ENCODE measurements around the gene GRIP1.

Gene GRIP1

DNA sequence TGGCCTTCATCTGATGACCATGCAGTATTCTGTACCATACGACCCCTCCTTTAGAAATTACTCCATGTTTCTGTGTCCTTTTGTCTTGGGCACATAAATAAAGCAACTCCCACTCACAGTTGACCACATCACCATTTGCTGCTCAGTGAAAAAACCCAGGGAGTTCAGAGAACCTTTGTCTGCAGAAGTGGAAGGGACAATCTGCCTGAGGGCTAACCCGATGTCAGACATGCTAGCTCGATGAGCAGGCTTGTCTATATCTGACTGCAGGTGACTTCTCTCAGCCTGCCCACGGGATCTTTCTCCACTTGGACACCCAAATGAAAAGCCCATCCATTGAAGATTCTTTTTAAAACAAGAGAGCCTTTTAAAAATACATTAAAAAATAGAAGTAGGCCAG is 45.7 kb upstream of the GRIP1 start:
- Histone ChIP-seq H3K27me3 (ENCODE audit: insufficient read depth, poor library complexity, severe bottlenecking) (no peaks in the 10 kb centered on the region), H3K27ac (replicated peaks) (no peak overlapping the region), H3K4me3 (replicated peaks; ENCODE audit: insufficient read depth, low read length) (no peak overlapping the region)
- no peak for DNase-seq (ENCODE audit: low read depth in 1 of 2, low spot score in 1 of 2)
- TF ChIP-seq, protein P1, sequence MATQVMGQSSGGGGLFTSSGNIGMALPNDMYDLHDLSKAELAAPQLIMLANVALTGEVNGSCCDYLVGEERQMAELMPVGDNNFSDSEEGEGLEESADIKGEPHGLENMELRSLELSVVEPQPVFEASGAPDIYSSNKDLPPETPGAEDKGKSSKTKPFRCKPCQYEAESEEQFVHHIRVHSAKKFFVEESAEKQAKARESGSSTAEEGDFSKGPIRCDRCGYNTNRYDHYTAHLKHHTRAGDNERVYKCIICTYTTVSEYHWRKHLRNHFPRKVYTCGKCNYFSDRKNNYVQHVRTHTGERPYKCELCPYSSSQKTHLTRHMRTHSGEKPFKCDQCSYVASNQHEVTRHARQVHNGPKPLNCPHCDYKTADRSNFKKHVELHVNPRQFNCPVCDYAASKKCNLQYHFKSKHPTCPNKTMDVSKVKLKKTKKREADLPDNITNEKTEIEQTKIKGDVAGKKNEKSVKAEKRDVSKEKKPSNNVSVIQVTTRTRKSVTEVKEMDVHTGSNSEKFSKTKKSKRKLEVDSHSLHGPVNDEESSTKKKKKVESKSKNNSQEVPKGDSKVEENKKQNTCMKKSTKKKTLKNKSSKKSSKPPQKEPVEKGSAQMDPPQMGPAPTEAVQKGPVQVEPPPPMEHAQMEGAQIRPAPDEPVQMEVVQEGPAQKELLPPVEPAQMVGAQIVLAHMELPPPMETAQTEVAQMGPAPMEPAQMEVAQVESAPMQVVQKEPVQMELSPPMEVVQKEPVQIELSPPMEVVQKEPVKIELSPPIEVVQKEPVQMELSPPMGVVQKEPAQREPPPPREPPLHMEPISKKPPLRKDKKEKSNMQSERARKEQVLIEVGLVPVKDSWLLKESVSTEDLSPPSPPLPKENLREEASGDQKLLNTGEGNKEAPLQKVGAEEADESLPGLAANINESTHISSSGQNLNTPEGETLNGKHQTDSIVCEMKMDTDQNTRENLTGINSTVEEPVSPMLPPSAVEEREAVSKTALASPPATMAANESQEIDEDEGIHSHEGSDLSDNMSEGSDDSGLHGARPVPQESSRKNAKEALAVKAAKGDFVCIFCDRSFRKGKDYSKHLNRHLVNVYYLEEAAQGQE (IDR thresholded peaks at IDR 0.05; ENCODE audit: insufficient replicate concordance, low read depth), result no peak
- TF ChIP-seq POLR2AphosphoS5 (IDR thresholded peaks at IDR 0.05; ENCODE audit: low read depth) (no peak), GABPA (IDR thresholded peaks at IDR 0.05; ENCODE audit: low read depth) (no peak), SPI1 (IDR thresholded peaks at IDR 0.05; ENCODE audit: borderline replicate concordance, low read depth) (no peak)
- TF ChIP-seq, protein P2, sequence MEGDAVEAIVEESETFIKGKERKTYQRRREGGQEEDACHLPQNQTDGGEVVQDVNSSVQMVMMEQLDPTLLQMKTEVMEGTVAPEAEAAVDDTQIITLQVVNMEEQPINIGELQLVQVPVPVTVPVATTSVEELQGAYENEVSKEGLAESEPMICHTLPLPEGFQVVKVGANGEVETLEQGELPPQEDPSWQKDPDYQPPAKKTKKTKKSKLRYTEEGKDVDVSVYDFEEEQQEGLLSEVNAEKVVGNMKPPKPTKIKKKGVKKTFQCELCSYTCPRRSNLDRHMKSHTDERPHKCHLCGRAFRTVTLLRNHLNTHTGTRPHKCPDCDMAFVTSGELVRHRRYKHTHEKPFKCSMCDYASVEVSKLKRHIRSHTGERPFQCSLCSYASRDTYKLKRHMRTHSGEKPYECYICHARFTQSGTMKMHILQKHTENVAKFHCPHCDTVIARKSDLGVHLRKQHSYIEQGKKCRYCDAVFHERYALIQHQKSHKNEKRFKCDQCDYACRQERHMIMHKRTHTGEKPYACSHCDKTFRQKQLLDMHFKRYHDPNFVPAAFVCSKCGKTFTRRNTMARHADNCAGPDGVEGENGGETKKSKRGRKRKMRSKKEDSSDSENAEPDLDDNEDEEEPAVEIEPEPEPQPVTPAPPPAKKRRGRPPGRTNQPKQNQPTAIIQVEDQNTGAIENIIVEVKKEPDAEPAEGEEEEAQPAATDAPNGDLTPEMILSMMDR (IDR thresholded peaks at IDR 0.05; ENCODE audit: insufficient read depth, low read length), result no peak

DNA sequence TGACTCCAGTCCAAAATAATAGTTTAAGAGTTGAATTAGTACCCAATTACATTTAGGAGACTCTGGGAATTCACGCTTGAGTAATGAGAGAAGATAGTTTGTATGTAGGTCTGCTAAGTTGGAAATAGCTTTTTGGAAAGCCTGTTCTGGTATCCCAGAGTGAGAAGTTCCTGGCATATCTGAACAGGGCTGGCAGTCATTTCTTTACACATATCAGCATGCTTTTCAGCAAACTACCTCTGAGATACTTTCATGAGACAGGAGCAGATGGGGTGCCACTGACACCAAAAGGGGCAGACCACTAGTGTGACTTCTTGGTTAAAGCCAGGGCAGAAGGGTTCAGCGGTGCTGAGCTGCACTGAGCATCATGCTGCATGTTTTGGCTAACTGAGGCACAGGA is 45.1 kb upstream of the GRIP1 start:
- no peak for TF ChIP-seq POLR2AphosphoS5 (IDR thresholded peaks at IDR 0.05; ENCODE audit: low read depth)
- no peak for TF ChIP-seq GABPA (IDR thresholded peaks at IDR 0.05; ENCODE audit: low read depth)
- no peak for TF ChIP-seq SPI1 (IDR thresholded peaks at IDR 0.05; ENCODE audit: borderline replicate concordance, low read depth)
- TF ChIP-seq, protein P2 (IDR thresholded peaks at IDR 0.05; ENCODE audit: insufficient read depth, low read length), result no peak
- TF ChIP-seq, protein P1 (IDR thresholded peaks at IDR 0.05; ENCODE audit: insufficient replicate concordance, low read depth), result no peak
- no peak overlapping the region for H3K27ac ChIP-seq (replicated peaks)
- H3K4me3 ChIP-seq (replicated peaks; ENCODE audit: insufficient read depth, low read length), result no peak overlapping the region

DNA sequence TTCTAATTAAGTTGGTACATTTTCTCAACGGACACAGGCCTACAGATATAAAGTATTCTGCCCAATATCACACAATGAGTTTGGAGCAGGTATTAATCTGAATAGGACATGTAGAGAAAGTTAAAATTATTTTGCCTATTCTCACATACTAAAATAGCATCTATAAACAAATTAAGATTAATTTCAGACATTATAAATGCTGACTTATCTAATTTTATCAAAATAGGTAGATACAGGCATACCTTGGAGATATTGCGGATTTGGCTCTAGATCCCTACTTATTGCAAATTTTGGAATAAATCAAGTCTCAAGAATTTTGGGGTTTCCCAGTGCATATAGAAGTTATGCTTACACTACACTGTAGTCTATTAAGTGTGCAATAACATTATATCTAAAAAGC is 41.0 kb upstream of the GRIP1 start:
- TF ChIP-seq POLR2AphosphoS5 (IDR thresholded peaks at IDR 0.05; ENCODE audit: low read depth) (no peak), SPI1 (IDR thresholded peaks at IDR 0.05; ENCODE audit: borderline replicate concordance, low read depth) (no peak), GABPA (IDR thresholded peaks at IDR 0.05; ENCODE audit: low read depth) (no peak)
- TF ChIP-seq, protein P1 (IDR thresholded peaks at IDR 0.05; ENCODE audit: insufficient replicate concordance, low read depth), result no peak
- TF ChIP-seq, protein P2 (IDR thresholded peaks at IDR 0.05; ENCODE audit: insufficient read depth, low read length), result no peak
- no peak for DNase-seq (ENCODE audit: low read depth in 1 of 2, low spot score in 1 of 2)
- Histone ChIP-seq H3K4me3 (replicated peaks; ENCODE audit: insufficient read depth, low read length) (no peak overlapping the region), H3K27me3 (ENCODE audit: insufficient read depth, poor library complexity, severe bottlenecking) (no peaks in the 10 kb centered on the region), H3K27ac (replicated peaks) (no peak overlapping the region)

More for the DNA sequence above, 45.1 kb upstream of the GRIP1 start:
- no peaks in the 10 kb centered on the region for H3K27me3 ChIP-seq (ENCODE audit: insufficient read depth, poor library complexity, severe bottlenecking)
- DNase-seq (ENCODE audit: low read depth in 1 of 2, low spot score in 1 of 2), result no peak
